Uterus (tissue), 4 donors: ENCODE measurements around the gene CCDC85A. TPM values are rescaled to one million over a fixed set of nuclear protein-coding genes. Genes with fewer than 3 reads are reported as not detected.

Experiments
- DNase-seq, 2 donors: peaks; one replicate each; pipeline ENCODE4 v3.0.0-alpha.2; 2019 to 2020
- H3K27ac ChIP-seq, 2 donors: fragments of 200-600 bp; sonication (generic); 1 replicate in 1 of 2; 2 replicates in 1 of 2; pipeline ENCODE4 v1.5.1; 2016 to 2018
- H3K27me3 ChIP-seq, 2 donors: fragments of 200-600 bp; sonication (generic); one replicate each; pipeline ENCODE4 v1.5.1; 2018 to 2019; ENCODE audit warnings: control low read depth in 1 of 2
- H3K36me3 ChIP-seq, 2 donors: fragments of 200-600 bp; sonication (generic); one replicate each; pipeline ENCODE4 v1.5.1; 2019; ENCODE audit warnings: control low read depth in 1 of 2
- H3K4me1 ChIP-seq, 2 donors: fragments of 200-600 bp; sonication (generic); one replicate each; pipeline ENCODE4 v1.5.1; 2018 to 2019; ENCODE audit warnings: control low read depth in 1 of 2
- H3K4me3 ChIP-seq, 2 donors: fragments of 200-600 bp; sonication (generic); 1 replicate in 1 of 2; 2 replicates in 1 of 2; pipeline ENCODE4 v1.5.1; 2018 to 2019; ENCODE audit warnings: mild to moderate bottlenecking in 1 of 2
- H3K9me3 ChIP-seq, 2 donors: fragments of 200-600 bp; sonication (generic); one replicate each; pipeline ENCODE4 v1.5.1; 2019; ENCODE audit warnings: control low read depth in 1 of 2
- CTCF ChIP-seq, 4 experiments: fragments of 200-600 bp in 2 of 4; fragments of 450-650 bp in 2 of 4; sonication (generic) in 2 of 4; IDR thresholded peaks; one replicate each; pipeline ENCODE4 v1.5.1; 2016 to 2019; ENCODE audit warnings: antibody characterized with exemption in 4 of 4, mild to moderate bottlenecking in 2 of 4, moderate library complexity in 1 of 4
- POLR2A ChIP-seq, 2 donors: fragments of 450-650 bp; IDR thresholded peaks; one replicate each; pipeline ENCODE4 v1.6.1; 2016; ENCODE audit warnings: antibody characterized with exemption in 2 of 2, mild to moderate bottlenecking in 1 of 2, moderate library complexity in 1 of 2
- intact Hi-C: fragments of 100-400 bp; cut with DNase I; formaldehyde crosslinking; loops from one replicate; pipeline ENCODE4 v1.15.1; 2023; ENCODE audit warnings: low total_unique reads
- total RNA-seq, 4 donors: library from RNA; depleted of rRNA in 3 of 4; stranded (reverse); fragments of >200 nt in 3 of 4; gene quantifications; one replicate each; pipeline versions ENCODE4 v1.1.0 to v1.2.4, GENCODE V29; 2014 to 2023
- donor health status: DM: yes; HTN: yes; CAD: no.

The CCDC85A gene
- total RNA-seq, 4 donors from 2014 or later, result 4.7 to 23.2 (median 16.8) TPM

GRCh38 chr2:56170988-56171387 lies 12.8 kb upstream of the CCDC85A start:
- intact Hi-C loops, result no loop called here
- no peaks in the 10 kb centered on the region for H3K4me1 ChIP-seq
- no peaks in the 10 kb centered on the region for H3K27me3 ChIP-seq
- TF ChIP-seq POLR2A (IDR thresholded peaks at IDR 0.05), result no peak
- TF ChIP-seq CTCF (IDR thresholded peaks at IDR 0.05), result no peak
- H3K9me3 ChIP-seq, result no peaks in the 10 kb centered on the region
- H3K27ac ChIP-seq, result no peak overlapping the region
- no peak for DNase-seq
- no peaks in the 10 kb centered on the region for H3K36me3 ChIP-seq
- no peak overlapping the region for H3K4me3 ChIP-seq

GRCh38 chr2:56175779-56176178 lies 8.0 kb upstream of the CCDC85A start:
- no peak overlapping the region for H3K4me3 ChIP-seq
- no peaks in the 10 kb centered on the region for H3K9me3 ChIP-seq
- intact Hi-C loops, result no loop called here
- no peaks in the 10 kb centered on the region for H3K27me3 ChIP-seq
- TF ChIP-seq POLR2A (IDR thresholded peaks at IDR 0.05), result no peak
- TF ChIP-seq CTCF (IDR thresholded peaks at IDR 0.05), result no peak
- no peaks in the 10 kb centered on the region for H3K4me1 ChIP-seq
- no peak overlapping the region for H3K27ac ChIP-seq
- H3K36me3 ChIP-seq, result no peaks in the 10 kb centered on the region
- DNase-seq, result no peak

GRCh38 chr2:56177420-56178220 lies 6.2 kb upstream of the CCDC85A start:
- DNase-seq, result no peak
- Histone ChIP-seq H3K27ac (no peak overlapping the region), H3K27me3 (no peaks in the 10 kb centered on the region), H3K36me3 (no peaks in the 10 kb centered on the region), H3K4me1 (no peaks in the 10 kb centered on the region), H3K9me3 (no peaks in the 10 kb centered on the region), H3K4me3 (no peak overlapping the region)
- intact Hi-C loops, result no loop called here
- TF ChIP-seq POLR2A (IDR thresholded peaks at IDR 0.05) (no peak), CTCF (IDR thresholded peaks at IDR 0.05) (no peak)

- no peak for DNase-seq
- Histone ChIP-seq H3K27me3 (no peaks in the 10 kb centered on the region), H3K4me1 (peaks cover 0 to 6% of the 10 kb centered on the region in 2 donors)
Measured at GRCh38 chr2:56179931-56180330, 3.9 kb upstream of the CCDC85A start.

More at GRCh38 chr2:56179931-56180330, 3.9 kb upstream of the CCDC85A start:
- intact Hi-C loops, result loop anchor here (5.0 kb wide), 1 partner anchor 567 kb away; no protein-coding TSS in a partner anchor
- no peaks in the 10 kb centered on the region for H3K9me3 ChIP-seq
- H3K36me3 ChIP-seq, result no peaks in the 10 kb centered on the region
- no peak overlapping the region for H3K27ac ChIP-seq
- TF ChIP-seq CTCF (IDR thresholded peaks at IDR 0.05) (no peak), POLR2A (IDR thresholded peaks at IDR 0.05) (no peak)
- H3K4me3 ChIP-seq, result no peak overlapping the region
